ENCODE measurements around the gene PIGC.

PIGC gene

DNA sequence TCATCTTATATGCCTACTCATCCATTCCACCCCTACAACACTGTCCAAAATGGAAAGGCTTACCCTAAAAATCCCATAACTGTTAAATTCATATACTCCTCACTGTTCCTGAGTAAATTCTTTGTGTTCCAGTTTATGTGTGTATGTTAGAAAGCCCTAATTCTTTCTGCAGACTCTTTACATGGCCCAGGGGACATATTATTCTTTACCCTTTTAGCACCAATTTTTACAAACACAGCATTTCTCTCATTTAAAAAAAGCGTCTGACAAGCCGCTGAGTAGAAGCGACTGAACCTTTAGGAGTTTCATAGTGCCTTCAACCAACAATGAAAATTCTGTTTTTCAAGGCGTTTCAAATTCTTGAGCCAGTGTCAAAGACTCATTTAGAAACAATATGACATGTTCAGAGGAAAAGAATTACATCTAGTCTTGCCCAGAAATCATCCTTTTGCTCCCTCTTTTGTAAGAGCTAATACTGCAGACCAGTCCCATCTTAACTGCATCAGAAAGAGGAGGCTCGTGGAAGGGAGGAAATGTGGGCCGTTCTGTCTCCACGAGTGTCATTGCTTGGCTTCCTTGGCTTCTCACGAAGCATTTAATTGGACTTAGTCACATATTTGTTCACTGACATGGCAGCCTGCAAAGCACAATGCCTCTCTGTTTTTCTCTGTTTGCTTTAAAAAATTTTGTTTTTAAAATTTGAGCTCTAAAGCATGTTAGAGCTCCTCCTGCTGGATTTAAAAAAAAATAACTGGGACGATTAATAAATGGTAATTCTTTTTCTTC is 44.7 kb downstream of the PIGC start:
- DNase-seq (ENCODE audit: low read depth): peak; percentile 11
- H3K4me3 ChIP-seq (ENCODE audit: low read depth, low read length): no peak overlapping the region

DNA sequence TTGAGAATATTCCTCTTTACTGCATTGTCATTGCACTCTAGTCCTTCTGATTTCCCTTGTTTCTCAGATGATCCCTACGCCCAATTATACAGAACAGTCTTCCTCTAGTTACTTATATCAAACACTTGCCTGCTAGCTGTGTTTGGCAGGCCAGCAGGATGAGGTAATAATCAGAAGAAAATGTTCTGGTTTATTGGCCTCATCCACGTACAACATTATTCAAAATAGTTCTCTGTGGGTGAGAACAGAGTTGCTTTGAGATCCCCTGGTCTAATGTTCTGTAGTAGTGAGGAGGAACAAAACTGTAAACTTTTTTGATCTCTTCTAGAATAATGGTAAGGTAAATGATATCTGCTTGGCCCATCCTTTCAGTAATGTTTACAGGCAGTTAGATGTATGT is 45.7 kb downstream of the PIGC start:
- no peak for DNase-seq (ENCODE audit: low read depth)
- TF ChIP-seq POLR2A (IDR thresholded peaks at IDR 0.05; ENCODE audit: extremely low read depth, insufficient read length): no peak
- no peak for TF ChIP-seq MAX (IDR thresholded peaks at IDR 0.05; ENCODE audit: low read depth, low read length)
- no peak for TF ChIP-seq MYC (IDR thresholded peaks at IDR 0.05; ENCODE audit: low read depth, low read length)
- TF ChIP-seq, protein P1, sequence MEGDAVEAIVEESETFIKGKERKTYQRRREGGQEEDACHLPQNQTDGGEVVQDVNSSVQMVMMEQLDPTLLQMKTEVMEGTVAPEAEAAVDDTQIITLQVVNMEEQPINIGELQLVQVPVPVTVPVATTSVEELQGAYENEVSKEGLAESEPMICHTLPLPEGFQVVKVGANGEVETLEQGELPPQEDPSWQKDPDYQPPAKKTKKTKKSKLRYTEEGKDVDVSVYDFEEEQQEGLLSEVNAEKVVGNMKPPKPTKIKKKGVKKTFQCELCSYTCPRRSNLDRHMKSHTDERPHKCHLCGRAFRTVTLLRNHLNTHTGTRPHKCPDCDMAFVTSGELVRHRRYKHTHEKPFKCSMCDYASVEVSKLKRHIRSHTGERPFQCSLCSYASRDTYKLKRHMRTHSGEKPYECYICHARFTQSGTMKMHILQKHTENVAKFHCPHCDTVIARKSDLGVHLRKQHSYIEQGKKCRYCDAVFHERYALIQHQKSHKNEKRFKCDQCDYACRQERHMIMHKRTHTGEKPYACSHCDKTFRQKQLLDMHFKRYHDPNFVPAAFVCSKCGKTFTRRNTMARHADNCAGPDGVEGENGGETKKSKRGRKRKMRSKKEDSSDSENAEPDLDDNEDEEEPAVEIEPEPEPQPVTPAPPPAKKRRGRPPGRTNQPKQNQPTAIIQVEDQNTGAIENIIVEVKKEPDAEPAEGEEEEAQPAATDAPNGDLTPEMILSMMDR (IDR thresholded peaks at IDR 0.05; ENCODE audit: low read depth, low read length): no peak
- no peak overlapping the region for H3K4me3 ChIP-seq (ENCODE audit: low read depth, low read length)

More for the DNA sequence above, 44.7 kb downstream of the PIGC start:
- TF ChIP-seq POLR2A (IDR thresholded peaks at IDR 0.05; ENCODE audit: extremely low read depth, insufficient read length) (no peak), MYC (IDR thresholded peaks at IDR 0.05; ENCODE audit: low read depth, low read length) (no peak), MAX (IDR thresholded peaks at IDR 0.05; ENCODE audit: low read depth, low read length) (no peak)
- TF ChIP-seq, protein P1 (IDR thresholded peaks at IDR 0.05; ENCODE audit: low read depth, low read length): no peak

- H3K4me3 ChIP-seq (ENCODE audit: low read depth, low read length): no peak overlapping the region
- DNase-seq (ENCODE audit: low read depth): no peak
- TF ChIP-seq POLR2A (IDR thresholded peaks at IDR 0.05; ENCODE audit: extremely low read depth, insufficient read length): no peak
- TF ChIP-seq, protein P1 (IDR thresholded peaks at IDR 0.05; ENCODE audit: low read depth, low read length): no peak
- TF ChIP-seq MAX (IDR thresholded peaks at IDR 0.05; ENCODE audit: low read depth, low read length): no peak
Measured at GRCh38 chr1:172397633-172398032, 46.2 kb downstream of the PIGC start.

DNA sequence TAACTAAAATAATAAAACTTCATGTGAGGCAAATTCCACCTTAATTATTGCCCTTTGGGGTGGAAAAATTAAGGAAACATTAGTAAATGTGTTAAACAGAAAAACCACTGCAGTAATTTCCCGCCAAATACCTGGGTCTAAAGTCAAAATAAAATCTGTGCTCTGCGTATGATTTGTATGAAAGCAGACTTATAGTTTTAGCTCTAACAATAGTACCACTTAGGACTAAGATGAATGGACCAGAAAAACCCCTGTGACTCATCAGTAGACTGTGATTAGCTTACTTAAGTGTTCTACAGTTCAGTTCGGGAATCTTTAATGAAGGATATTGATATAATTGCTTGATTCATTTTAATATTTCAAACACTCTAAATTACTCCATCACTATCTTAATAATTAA is 46.6 kb downstream of the PIGC start:
- DNase-seq (ENCODE audit: low read depth): no peak
- no peak for TF ChIP-seq MAX (IDR thresholded peaks at IDR 0.05; ENCODE audit: low read depth, low read length)
- no peak for TF ChIP-seq POLR2A (IDR thresholded peaks at IDR 0.05; ENCODE audit: extremely low read depth, insufficient read length)
- TF ChIP-seq, protein P1 (IDR thresholded peaks at IDR 0.05; ENCODE audit: low read depth, low read length): no peak
- no peak for TF ChIP-seq MYC (IDR thresholded peaks at IDR 0.05; ENCODE audit: low read depth, low read length)
- H3K4me3 ChIP-seq (ENCODE audit: low read depth, low read length): no peak overlapping the region

DNA sequence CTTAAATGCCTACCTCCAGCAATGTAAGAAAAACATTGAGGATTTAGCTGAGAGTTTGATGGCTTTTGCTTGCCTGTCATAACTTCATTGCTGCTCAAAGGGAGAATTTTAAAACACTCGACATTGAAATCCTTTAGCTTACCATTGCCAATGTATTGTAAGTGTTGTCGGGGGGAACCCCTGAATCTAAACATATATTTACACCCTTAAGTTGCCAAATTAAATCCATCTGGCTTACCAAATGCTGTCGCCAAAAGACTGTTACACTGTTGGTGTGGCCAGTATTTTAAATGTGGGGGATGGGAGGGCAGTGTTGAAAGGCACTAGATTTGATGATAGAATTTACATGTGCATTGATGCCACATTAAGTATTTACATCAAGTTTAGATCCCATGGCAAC is 48.3 kb downstream of the PIGC start:
- H3K4me3 ChIP-seq (ENCODE audit: low read depth, low read length): no peak overlapping the region
- DNase-seq (ENCODE audit: low read depth): no peak
- no peak for TF ChIP-seq MYC (IDR thresholded peaks at IDR 0.05; ENCODE audit: low read depth, low read length)
- TF ChIP-seq, protein P1 (IDR thresholded peaks at IDR 0.05; ENCODE audit: low read depth, low read length): no peak
- TF ChIP-seq MAX (IDR thresholded peaks at IDR 0.05; ENCODE audit: low read depth, low read length): no peak
- TF ChIP-seq POLR2A (IDR thresholded peaks at IDR 0.05; ENCODE audit: extremely low read depth, insufficient read length): no peak

Data from NB4 (cell line).